Activated CD8-positive, alpha-beta memory T cell treated with anti-CD3 and anti-CD28 coated beads for 4 hours (primary cell): Measurements from ENCODE around the gene SUGCT.
"Not testable (repeated sequence)": the region's sequence is repeated elsewhere in the genome, so short reads cannot be mapped to it uniquely, and the experiment has no call there.

Source experiments
- DNase-seq, 2 donors: peaks; one replicate each; pipeline ENCODE4 v3.0.0-alpha.2; 2020; ENCODE audit warnings: low read depth in 2 of 2

SUGCT gene

DNA sequence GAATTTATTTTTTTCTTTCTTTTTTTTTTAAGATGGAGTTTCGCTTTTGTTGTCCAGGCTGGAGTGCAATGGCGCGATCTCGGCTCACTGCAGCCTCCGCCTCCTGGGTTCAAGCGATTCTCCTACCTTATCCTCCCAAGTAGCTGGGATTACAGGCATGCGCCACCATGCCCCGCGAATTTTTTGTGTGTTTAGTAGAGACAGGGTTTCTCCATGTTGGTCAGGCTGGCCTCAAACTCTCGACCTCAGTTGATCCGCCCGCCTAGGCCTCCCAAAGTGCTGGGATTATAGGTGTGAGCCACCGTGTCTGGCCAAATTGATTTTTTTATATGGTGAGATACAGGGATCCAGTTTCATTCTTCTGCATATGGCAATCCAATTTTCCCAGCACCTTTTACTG, 5.1 kb downstream of the SUGCT start:
- DNase-seq = not testable (repeated sequence)

- DNase-seq = not testable (repeated sequence)
Measured at GRCh38 chr7:40141916-40142315, 7.1 kb downstream of the SUGCT start.

GRCh38 chr7:40145596-40146130, 10.9 kb downstream of the SUGCT start:
- not testable (repeated sequence) for DNase-seq

GRCh38 chr7:40147371-40148246, 12.8 kb downstream of the SUGCT start:
- no peak for DNase-seq

DNA sequence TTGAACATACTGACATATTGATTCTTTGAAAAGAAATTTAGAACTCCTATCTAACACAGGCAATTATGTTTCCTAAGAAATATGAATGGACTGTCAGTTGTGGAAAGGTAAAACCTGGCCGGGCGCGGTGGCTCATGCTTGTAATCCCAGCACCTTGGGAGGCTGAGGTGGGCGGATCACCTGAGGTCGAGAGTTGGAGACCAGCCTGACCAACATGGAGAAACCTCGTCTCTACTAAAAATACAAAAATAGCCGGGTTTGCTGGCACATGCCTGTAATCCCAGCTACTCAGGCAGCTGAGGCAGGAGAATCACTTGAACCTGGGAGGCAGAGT, 13.4 kb downstream of the SUGCT start:
- not testable (repeated sequence) for DNase-seq

GRCh38 chr7:40148671-40149070, 13.9 kb downstream of the SUGCT start:
- no peak for DNase-seq

GRCh38 chr7:40151504-40151903, 16.7 kb downstream of the SUGCT start:
- DNase-seq = no peak

DNA sequence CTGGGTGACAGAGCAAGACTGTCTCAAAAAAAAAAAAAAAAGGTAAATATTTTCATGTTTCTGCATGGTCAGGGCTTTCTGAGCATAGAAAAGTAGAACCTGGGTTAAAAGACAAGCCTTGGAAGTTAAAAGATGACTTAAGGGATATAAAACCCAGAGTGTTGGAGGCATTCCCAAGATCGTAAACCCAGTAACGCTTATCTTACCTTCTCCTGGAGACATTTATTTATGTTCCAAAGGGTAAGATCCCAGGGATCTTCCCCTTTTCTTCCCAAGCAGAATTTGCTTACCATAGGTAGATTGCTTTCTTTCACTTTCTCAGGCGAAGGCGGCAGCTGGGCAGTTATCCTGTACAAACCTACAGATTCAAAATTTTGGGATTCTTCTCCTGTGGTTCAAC, 22.2 kb downstream of the SUGCT start:
- DNase-seq = no peak

DNA sequence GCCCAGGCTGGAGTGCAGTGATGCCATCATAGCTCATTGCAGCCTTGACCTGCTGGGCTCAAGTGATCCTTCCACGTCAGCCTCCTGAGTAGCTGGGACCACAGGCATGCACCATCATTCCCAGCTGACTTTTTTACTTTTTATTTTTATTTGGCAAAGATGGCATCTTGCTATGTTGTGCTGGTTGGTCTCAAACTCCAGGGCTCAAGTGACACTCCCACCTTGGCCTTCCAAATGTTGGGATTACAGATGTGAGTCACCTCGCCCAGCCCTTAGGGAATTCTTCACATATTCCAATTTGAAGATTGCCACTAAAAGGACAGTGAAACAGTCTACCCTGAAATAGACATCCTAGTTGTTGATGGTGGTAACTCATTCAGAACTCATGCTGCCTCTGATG, 27.7 kb downstream of the SUGCT start:
- no peak for DNase-seq

DNA sequence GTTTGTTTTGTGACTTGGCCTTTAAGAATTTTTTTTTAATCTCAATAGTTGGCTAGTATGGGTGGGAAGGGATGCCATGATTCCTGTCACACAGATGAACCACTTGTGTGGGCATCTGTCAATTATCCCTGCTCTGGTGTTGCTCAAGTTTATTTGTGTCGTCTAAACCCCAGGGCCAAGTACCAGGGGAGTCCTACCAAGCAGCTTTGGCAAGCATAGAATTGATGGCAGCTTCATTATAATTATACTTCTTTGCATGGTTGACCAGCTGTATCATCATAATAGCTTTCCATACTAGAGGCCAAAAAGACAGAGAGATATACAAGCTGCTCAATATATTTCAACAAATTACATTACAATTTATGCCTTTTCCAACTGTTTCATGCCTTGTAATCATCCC, 30.4 kb downstream of the SUGCT start:
- DNase-seq = no peak

DNA sequence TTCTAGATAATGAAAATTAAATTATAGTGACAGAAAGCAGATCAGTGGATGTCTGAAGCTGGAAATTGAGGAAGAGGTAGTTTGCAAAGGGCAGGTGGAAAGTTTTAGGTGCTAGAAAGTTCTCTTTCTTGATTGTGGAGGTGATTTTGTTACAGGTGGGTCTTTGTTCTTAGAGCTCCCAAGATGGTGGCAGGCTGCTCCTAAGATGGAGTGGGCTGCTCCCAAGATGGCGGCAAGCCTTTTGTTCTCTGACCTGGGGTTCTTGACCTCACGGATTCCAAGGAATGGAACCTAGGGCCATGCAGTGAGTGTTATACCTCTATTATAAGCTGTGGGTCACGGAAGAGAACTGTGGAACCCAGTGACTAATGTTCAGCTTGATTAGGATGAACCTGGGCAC, 32.5 kb downstream of the SUGCT start:
- DNase-seq = no peak

DNA sequence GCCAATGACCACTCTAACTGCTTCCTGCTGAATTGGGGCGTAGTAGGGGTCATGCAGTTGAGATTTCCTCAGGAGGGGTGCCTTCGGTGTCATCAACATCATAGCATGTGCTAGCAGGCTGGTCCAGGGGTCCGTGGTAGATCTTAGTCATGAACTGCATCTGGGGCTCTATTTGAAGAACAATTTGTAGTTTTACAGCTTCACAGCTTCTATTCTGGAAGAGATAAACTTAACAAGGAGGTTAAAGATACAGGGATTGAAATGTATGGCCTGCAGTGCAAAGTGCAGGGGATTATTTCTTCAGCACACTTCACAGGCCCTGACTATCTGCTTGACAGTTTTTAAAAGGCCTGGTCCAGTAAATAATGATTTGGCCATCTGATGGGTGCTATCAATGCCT, 33.5 kb downstream of the SUGCT start:
- not testable (repeated sequence) for DNase-seq

- not testable (repeated sequence) for DNase-seq
Measured at GRCh38 chr7:40173121-40173520, 38.3 kb downstream of the SUGCT start.

- not testable (repeated sequence) for DNase-seq
Measured at GRCh38 chr7:40175256-40175655, 40.5 kb downstream of the SUGCT start.

GRCh38 chr7:40175725-40176510, 41.1 kb downstream of the SUGCT start:
- DNase-seq = no peak

DNA sequence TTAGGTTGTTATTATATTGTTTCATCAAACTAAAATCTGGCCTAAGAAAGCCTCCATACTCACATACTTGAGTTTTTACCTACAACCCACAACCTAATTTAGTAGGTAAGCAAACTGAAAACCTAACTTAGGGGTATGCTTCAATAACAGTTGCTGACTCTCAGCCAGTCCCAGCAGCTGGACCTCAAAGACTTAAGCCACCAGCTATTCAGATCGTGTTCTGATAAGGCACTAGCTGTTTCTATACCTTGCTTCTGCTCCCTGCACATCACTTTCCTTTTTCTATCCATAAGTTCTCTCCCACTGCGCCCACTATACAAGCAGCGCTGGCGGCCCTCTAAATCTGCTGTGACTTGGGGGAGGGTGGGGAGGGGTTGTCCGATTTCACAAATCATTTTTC, 42.3 kb downstream of the SUGCT start:
- DNase-seq = no peak

- DNase-seq = no peak
Measured at GRCh38 chr7:40182452-40182851, 47.6 kb downstream of the SUGCT start.

- no peak for DNase-seq
Measured at GRCh38 chr7:40186586-40186985, 51.8 kb downstream of the SUGCT start.

DNA sequence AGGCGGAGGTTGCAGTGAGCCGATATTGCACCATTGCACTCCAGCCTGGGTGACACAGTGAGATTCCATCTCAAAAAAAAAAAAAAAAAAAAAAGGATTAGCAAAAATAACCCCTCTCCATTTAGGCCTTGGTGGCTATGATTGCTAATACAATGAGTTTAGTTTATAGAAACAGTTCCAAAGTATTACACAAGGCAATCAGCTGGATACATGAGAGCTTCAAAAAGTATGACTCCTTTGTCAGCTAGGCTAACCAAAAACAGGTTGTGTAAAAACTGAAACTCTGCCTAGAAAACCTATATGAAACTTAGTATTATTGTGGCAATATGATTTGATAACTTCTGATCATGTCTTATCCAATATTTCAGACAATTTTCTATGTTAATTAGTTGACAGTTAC, 57.2 kb downstream of the SUGCT start:
- DNase-seq = no peak

GRCh38 chr7:40194745-40195144, 59.9 kb downstream of the SUGCT start:
- DNase-seq = no peak

DNA sequence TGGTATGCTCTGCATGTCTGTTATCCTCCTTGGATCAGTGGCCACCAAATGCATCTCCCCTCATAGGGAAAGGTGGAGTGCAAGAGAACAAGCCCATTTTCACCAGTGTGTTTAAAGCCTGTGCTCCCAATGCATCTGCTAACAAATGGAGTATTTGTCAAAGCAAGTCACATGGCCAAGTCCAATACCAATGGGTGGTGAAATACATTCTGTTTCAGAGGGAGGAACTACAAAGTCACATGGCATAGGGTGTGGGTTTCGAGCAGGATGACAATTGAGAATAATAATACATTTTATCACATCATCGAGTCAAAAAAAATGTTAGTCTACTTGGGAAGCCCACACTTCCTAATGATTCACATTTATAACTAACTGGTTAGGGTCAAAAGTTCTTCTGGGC, 62.7 kb downstream of the SUGCT start:
- no peak for DNase-seq

DNA sequence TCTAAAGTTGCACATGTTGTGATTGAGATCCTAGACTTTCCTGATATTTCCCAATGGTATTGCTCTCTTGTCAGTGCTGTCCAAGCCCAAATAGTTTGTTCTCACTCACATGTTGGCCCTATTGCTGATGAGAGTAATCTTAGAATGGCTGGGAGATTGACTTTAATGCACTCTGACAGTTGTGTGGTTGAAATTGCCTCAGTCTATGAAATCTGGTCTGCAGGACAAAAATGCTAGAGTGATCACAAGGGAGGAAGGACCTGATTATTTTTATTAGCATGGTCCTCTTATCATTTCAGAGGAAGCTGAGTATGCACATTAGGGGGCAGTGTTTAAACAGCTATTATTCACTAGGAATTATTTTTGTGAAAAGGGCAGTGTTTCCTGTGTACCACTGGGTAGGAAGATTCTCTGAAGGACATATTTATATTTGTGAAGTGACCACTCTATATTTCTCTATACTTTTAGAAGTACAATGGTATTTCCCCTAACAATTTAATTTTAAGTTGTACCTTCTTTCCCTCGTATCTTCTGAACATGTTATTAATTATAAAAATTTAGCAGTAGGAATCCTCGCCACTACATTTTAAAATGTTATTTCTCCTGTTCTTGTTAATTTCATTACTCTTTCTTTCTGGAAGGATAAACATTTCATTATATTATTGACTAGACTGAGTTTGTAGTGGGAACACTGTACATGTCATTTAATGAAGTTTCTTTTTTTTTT, 64.4 kb downstream of the SUGCT start:
- no peak for DNase-seq
